ENCODE results near the gene CCN6.

Gene CCN6

DNA sequence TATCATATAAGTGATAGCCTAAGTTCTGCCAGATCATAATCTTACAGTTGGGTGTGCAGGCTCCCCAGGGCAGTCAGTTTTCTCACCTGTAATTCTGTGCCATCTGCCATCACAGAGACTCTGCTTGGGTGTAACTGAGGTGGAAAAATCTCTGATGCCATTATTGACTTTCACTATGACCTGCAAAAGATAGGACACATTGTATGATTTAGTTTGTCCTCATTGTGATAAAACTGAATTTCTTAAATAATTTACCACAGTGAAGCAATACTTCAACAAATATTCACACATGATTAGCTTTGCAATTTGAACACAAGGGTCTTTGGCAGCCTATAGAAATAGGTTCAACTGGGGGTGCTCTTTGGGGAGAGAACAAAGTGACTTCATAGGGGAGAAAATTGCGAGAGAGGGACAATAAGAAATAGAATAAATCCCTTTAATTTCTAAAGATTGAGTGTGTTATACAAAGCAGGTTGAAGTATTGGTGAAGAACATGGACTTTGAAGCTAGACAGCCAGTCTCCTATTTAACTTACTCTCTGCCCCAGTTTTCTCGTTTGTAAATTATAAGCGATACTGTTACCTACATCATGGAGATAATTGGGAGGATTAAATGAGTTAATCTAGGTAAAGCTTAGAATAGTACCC, 60.8 kb downstream of the CCN6 start:
- no peak for DNase-seq (ENCODE audit: low read depth in 2 of 2)

DNA sequence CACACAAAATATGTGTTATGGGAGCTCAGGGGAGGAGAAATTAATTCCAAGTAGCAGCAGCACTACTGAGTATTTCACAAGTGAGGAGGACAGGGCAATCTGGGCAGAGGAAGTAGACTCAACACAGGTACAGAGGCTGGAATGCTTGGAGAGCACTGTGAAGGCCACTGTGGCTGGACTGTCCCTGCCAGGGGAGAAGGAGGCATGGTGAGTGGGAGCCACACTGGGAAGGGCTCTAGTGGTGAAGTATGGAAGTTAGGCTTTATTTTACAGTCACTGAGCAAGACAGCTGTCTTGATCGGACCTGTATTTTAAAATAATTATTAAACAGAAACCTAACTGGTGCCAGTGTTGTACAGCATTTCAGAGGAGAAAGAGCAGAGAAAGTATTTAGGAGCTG, 62.3 kb downstream of the CCN6 start:
- DNase-seq (ENCODE audit: low read depth in 2 of 2) = no peak

GRCh38 chr6:112117554-112117953, 63.6 kb downstream of the CCN6 start:
- peak; percentile 1 for DNase-seq (ENCODE audit: low read depth in 2 of 2)

GRCh38 chr6:112118034-112118433, 64.1 kb downstream of the CCN6 start:
- DNase-seq (ENCODE audit: low read depth in 2 of 2) = no peak

Data from fibroblast of skin of left quadriceps (primary cell).